H1 (cell line): ENCODE measurements around the gene COX7B2. TPM values are rescaled to one million over a fixed set of nuclear protein-coding genes. Genes with fewer than 3 reads are reported as not detected.

Experiments
- CTCF ChIA-PET: fragments of 300-600 bp; sonication (Branson Sonifier 250); formaldehyde crosslinking; loops from one replicate; lab custom pipeline; 2021; ENCODE audit not compliant: partially characterized antibody; lab: Charles Lee
- POLR2A ChIA-PET: fragments of 300-600 bp; sonication (Branson Sonifier 250); formaldehyde crosslinking; loops from one replicate; lab custom pipeline; 2021; ENCODE audit warnings: inconsistent platforms; ENCODE audit not compliant: partially characterized antibody; lab: Charles Lee
- DNase-seq, 2 experiments: peaks; one replicate each; pipeline versions ENCODE4 v3.0.0 to v3.0.0-alpha.2; 2010 to 2022; ENCODE audit warnings: low spot score in 2 of 2, low read depth in 1 of 2, mixed read lengths in 1 of 2
- FAIRE-seq: peaks from 2 replicates; lab custom pipeline; 2011; peaks lifted over from hg19 to GRCh38; lab: Jason Lieb, UNC
- H2AFZ ChIP-seq: 2 replicates; pipeline ENCODE4 v1.8.1; 2012; ENCODE audit warnings: low read length, inconsistent platforms
- H2AK5ac ChIP-seq: 2 replicates; pipeline ENCODE4 v1.6.1; 2013; ENCODE audit warnings: low read depth, low read length
- H2BK120ac ChIP-seq: replicated peaks from 2 replicates; pipeline ENCODE3; 2013; ENCODE audit warnings: low read depth, low read length, inconsistent platforms
- H2BK12ac ChIP-seq: 2 replicates; pipeline ENCODE4 v1.6.1; 2013; ENCODE audit warnings: low read depth, low read length
- H2BK15ac ChIP-seq: 2 replicates; pipeline ENCODE4 v1.6.1; 2013; ENCODE audit warnings: low read length
- H2BK20ac ChIP-seq: 2 replicates; pipeline ENCODE4 v1.6.1; 2013; ENCODE audit warnings: low read length
- H2BK5ac ChIP-seq: 2 replicates; pipeline ENCODE4 v1.6.1; 2013; ENCODE audit warnings: low read depth, low read length
- H3K14ac ChIP-seq: 2 replicates; pipeline ENCODE4 v1.6.1; 2013; ENCODE audit warnings: inconsistent platforms; ENCODE audit not compliant: insufficient read length
- H3K18ac ChIP-seq: 2 replicates; pipeline ENCODE4 v1.6.1; 2013; ENCODE audit warnings: low read length; ENCODE audit errors: extremely low read depth
- H3K23ac ChIP-seq: 2 replicates; pipeline ENCODE4 v1.6.1; 2013; ENCODE audit warnings: inconsistent platforms; ENCODE audit not compliant: insufficient read length
- H3K23me2 ChIP-seq: 2 replicates; pipeline ENCODE4 v1.6.1; 2013; ENCODE audit warnings: low read depth, low read length
- H3K27ac ChIP-seq: 2 replicates; pipeline ENCODE4 v1.6.1; 2011; ENCODE audit warnings: low read depth, low read length, inconsistent platforms
- H3K27me3 ChIP-seq, 4 experiments: replicated peaks in 1 of 4; 1 replicate in 1 of 4; 2 replicates in 3 of 4; pipeline versions ENCODE4 v1.6.1 to v1.8.1; 2011 to 2013; ENCODE audit warnings: low read length in 3 of 4, mild to moderate bottlenecking in 3 of 4, inconsistent platforms in 2 of 4, mixed read lengths in 2 of 4, moderate library complexity in 1 of 4; ENCODE audit not compliant: control insufficient read depth in 3 of 4, insufficient read depth in 3 of 4; ENCODE audit errors: extremely low read depth in 1 of 4
- H3K36me3 ChIP-seq, 4 experiments: 2 replicates each; pipeline versions ENCODE4 v1.6.1 to v1.8.1; 2011 to 2013; ENCODE audit warnings: mild to moderate bottlenecking in 4 of 4, low read length in 3 of 4, moderate library complexity in 2 of 4, control low read depth in 1 of 4, inconsistent platforms in 1 of 4; ENCODE audit not compliant: insufficient read depth in 4 of 4, control insufficient read depth in 2 of 4
- H3K4ac ChIP-seq: replicated peaks from 2 replicates; pipeline ENCODE3; 2013; ENCODE audit warnings: low read length, low read depth, mixed read lengths, inconsistent platforms; ENCODE audit not compliant: insufficient read length
- H3K4me1 ChIP-seq, 4 experiments: replicated peaks in 1 of 4; 1 replicate in 1 of 4; 2 replicates in 3 of 4; pipeline versions ENCODE4 v1.6.1 to v1.8.1; 2011 to 2013; ENCODE audit warnings: low read length in 3 of 4, inconsistent platforms in 2 of 4, mixed read lengths in 1 of 4; ENCODE audit not compliant: insufficient read depth in 4 of 4, control insufficient read depth in 3 of 4
- H3K4me2 ChIP-seq, 2 experiments: 2 replicates each; pipeline versions ENCODE4 v1.6.1 to v1.8.1; 2011 to 2013; ENCODE audit warnings: low read depth in 2 of 2, low read length in 2 of 2, control low read depth in 1 of 2, inconsistent platforms in 1 of 2, mild to moderate bottlenecking in 1 of 2; ENCODE audit not compliant: insufficient read depth in 1 of 2
- H3K4me3 ChIP-seq, 4 experiments: fragments of 200-600, 300-600 bp in 1 of 4; sonication (generic), shearing (Covaris generic), sonication (Bioruptor Twin) in 1 of 4; 2 replicates each; pipeline versions ENCODE4 v1.5.1 to v1.8.1; 2011 to 2016; ENCODE audit warnings: low read length in 4 of 4, low read depth in 3 of 4, control low read depth in 2 of 4, inconsistent platforms in 2 of 4, mild to moderate bottlenecking in 2 of 4, mixed read lengths in 1 of 4, moderate library complexity in 1 of 4; ENCODE audit not compliant: insufficient read depth in 2 of 4; ENCODE audit errors: extremely low read depth in 1 of 4
- H3K56ac ChIP-seq: replicated peaks from 2 replicates; pipeline ENCODE3; 2013; ENCODE audit warnings: low read depth, mild to moderate bottlenecking, mixed read lengths, low read length, inconsistent platforms; ENCODE audit not compliant: insufficient read length
- H3K79me1 ChIP-seq: 2 replicates; pipeline ENCODE4 v1.6.1; 2013; ENCODE audit warnings: low read depth, low read length, control low read depth
- H3K79me2 ChIP-seq, 2 experiments: 2 replicates each; pipeline versions ENCODE4 v1.6.1 to v1.8.1; 2012 to 2013; ENCODE audit warnings: low read length in 2 of 2, mild to moderate bottlenecking in 2 of 2, inconsistent platforms in 1 of 2; ENCODE audit not compliant: insufficient read depth in 2 of 2, control insufficient read depth in 1 of 2
- H3K9ac ChIP-seq, 4 experiments: replicated peaks in 1 of 4; 1 replicate in 1 of 4; 2 replicates in 3 of 4; pipeline versions ENCODE4 v1.6.1 to v1.8.1; 2011 to 2013; ENCODE audit warnings: low read depth in 3 of 4, low read length in 3 of 4, control low read depth in 2 of 4, mild to moderate bottlenecking in 2 of 4, moderate library complexity in 2 of 4, inconsistent platforms in 1 of 4; ENCODE audit errors: extremely low read depth in 1 of 4
- H3K9me3 ChIP-seq, 2 experiments: 2 replicates each; pipeline versions ENCODE4 v1.6.1 to v1.8.1; 2012 to 2013; ENCODE audit warnings: mild to moderate bottlenecking in 2 of 2, moderate library complexity in 2 of 2, control low read depth in 1 of 2, inconsistent platforms in 1 of 2, low read depth in 1 of 2, low read length in 1 of 2, mixed read lengths in 1 of 2; ENCODE audit not compliant: insufficient read depth in 2 of 2
- H4K20me1 ChIP-seq, 2 experiments: replicated peaks in 1 of 2; 2 replicates each; pipeline versions ENCODE3 to v1.8.1; 2011 to 2013; ENCODE audit warnings: inconsistent platforms in 2 of 2, low read length in 2 of 2, mild to moderate bottlenecking in 1 of 2; ENCODE audit not compliant: insufficient read depth in 2 of 2, control insufficient read depth in 1 of 2
- H4K5ac ChIP-seq: 2 replicates; pipeline ENCODE4 v1.6.1; 2013; ENCODE audit warnings: low read length, low read depth, mixed read lengths, inconsistent platforms; ENCODE audit not compliant: insufficient read length
- H4K8ac ChIP-seq: 2 replicates; pipeline ENCODE4 v1.8.0; 2013; ENCODE audit warnings: mild to moderate bottlenecking, moderate library complexity, low read length, inconsistent platforms; ENCODE audit not compliant: insufficient read depth; ENCODE audit errors: extremely low read depth
- H4K91ac ChIP-seq: replicated peaks from 2 replicates; pipeline ENCODE3; 2013; ENCODE audit warnings: low read length, mixed read lengths, inconsistent platforms; ENCODE audit not compliant: insufficient read length
- CEBPB ChIP-seq: IDR thresholded peaks from 2 replicates; pipeline ENCODE4 v1.6.1; 2012; ENCODE audit warnings: low read depth, low read length
- E2F6 ChIP-seq: IDR thresholded peaks from 2 replicates; pipeline ENCODE4 v1.6.1; 2012; ENCODE audit warnings: inconsistent platforms
- EP300 ChIP-seq, 2 experiments: IDR thresholded peaks; 1 replicate in 1 of 2; 2 replicates in 1 of 2; pipeline ENCODE4 v1.6.1; 2011 to 2012; ENCODE audit warnings: low read depth in 2 of 2, low read length in 2 of 2, mild to moderate bottlenecking in 2 of 2, borderline replicate concordance in 1 of 2, inconsistent platforms in 1 of 2, moderate library complexity in 1 of 2
- FOSL1 ChIP-seq: IDR thresholded peaks from 2 replicates; pipeline ENCODE4 v1.6.1; 2011; ENCODE audit warnings: mild to moderate bottlenecking, low read depth, low read length, moderate library complexity; ENCODE audit not compliant: insufficient read depth
- KDM1A ChIP-seq: fragments of 200-600, 300-600 bp; sonication (generic); IDR thresholded peaks from 2 replicates; pipeline ENCODE4 v1.7.1; 2016; ENCODE audit warnings: mild to moderate bottlenecking, low read length, borderline replicate concordance
- MAFK ChIP-seq: IDR thresholded peaks from 2 replicates; pipeline ENCODE4 v1.6.1; 2012; ENCODE audit warnings: low read depth, mild to moderate bottlenecking, improper control_type of control experiment, low read length
- MAX ChIP-seq: IDR thresholded peaks from 2 replicates; pipeline ENCODE4 v1.6.1; 2012; ENCODE audit warnings: inconsistent platforms
- NANOG ChIP-seq: IDR thresholded peaks from 2 replicates; pipeline ENCODE4 v1.6.1; 2011; ENCODE audit warnings: low read length, low read depth, mild to moderate bottlenecking, inconsistent platforms; ENCODE audit not compliant: insufficient read depth, poor library complexity, severe bottlenecking
- RAD21 ChIP-seq, 2 experiments: IDR thresholded peaks in 1 of 2; conservative IDR thresholded peaks in 1 of 2; 2 replicates each; pipeline ENCODE4 v1.6.1; 2011; ENCODE audit warnings: low read depth in 2 of 2, low read length in 2 of 2, improper control_type of control experiment in 1 of 2, inconsistent platforms in 1 of 2, mild to moderate bottlenecking in 1 of 2, moderate library complexity in 1 of 2
- RXRA ChIP-seq: IDR thresholded peaks from 2 replicates; pipeline ENCODE4 v1.6.1; 2011; ENCODE audit warnings: low read depth, mild to moderate bottlenecking, low read length, moderate library complexity; ENCODE audit not compliant: insufficient read depth
- WGBS, 2 experiments: shearing (Covaris generic) in 1 of 2; methylation state at CpG; one replicate each; pipeline versions ENCODE4 v1.1.6 to v1.1.7; 2013 to 2015; ENCODE audit warnings: low lambda C conversion rate in 2 of 2, mixed read lengths in 2 of 2, inconsistent platforms in 1 of 2, low coverage in 1 of 2, missing lambda C conversion rate in 1 of 2; ENCODE audit not compliant: insufficient replicate concordance in 2 of 2, insufficient coverage in 1 of 2, insufficient read length in 1 of 2; ENCODE audit errors: extremely low coverage in 1 of 2, missing lambda C conversion rate in 1 of 2; 5-methylcytosine and 5-hydroxymethylcytosine counted together
- polyA plus RNA-seq, 7 experiments: library from polyadenylated mRNA; depleted of rRNA in 3 of 7; stranded (reverse) in 5 of 7; unstranded in 2 of 7; fragments of >200 nt in 5 of 7; fragments of 200-250 nt in 2 of 7; gene quantifications; 1 replicate in 5 of 7; 2 replicates in 1 of 7; 4 replicates in 1 of 7; pipeline versions ENCODE4 v1.2.1 to v1.2.3, GENCODE V29; 2011 to 2013; ENCODE audit warnings: missing spikeins in 2 of 7, mixed read lengths in 2 of 7
- total RNA-seq: library from RNA; stranded (reverse); fragmentation: NEBNext Ultra II Directional; extraction: Animal tissue kit (Norgen Biotek cat#: 25700); gene quantifications from 2 replicates; pipeline ENCODE4 v1.2.1, GENCODE V29; 2021
- TF ChIP-seq, protein P1 (sequence below): IDR thresholded peaks from 2 replicates; pipeline ENCODE4 v1.6.1; 2011; ENCODE audit warnings: low read length, improper control_type of control experiment

The COX7B2 gene
- total and polyA plus RNA-seq, 2 of the 8 experiments (the other 6 are each of a cell fraction or from before 2014, with no cell fraction given): not detected

DNA sequence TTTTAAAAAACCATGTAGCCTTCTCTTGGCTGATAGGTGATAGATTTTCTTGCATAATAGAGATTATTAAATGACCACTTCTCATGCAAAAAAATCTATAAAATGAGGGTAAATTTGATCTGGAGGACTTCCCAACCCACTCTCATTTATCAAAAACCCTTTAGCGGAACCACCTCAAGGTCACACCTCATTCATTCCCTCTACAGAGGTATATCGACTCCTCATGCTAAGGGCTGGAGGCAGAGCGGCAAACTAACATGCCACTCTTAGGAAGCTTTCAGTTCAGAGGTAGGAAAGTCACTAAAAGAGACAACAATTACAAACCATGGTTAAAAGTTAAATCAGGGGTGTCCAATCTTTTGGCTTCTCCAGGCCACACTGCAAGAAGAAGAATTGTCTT lies 90.0 kb downstream of the COX7B2 start:
- WGBS, 2 experiments: 95% methylated on average over 3 of the region's 3 CpGs; no CpG with 5 or more reads in 1 of the 2 experiments
- Histone ChIP-seq H4K5ac (no peak overlapping the region), H2BK5ac (no peak overlapping the region), H3K9me3 (no peaks in the 10 kb centered on the region), H2BK120ac (no peak overlapping the region), H3K79me1 (no peaks in the 10 kb centered on the region), H2AFZ (no peak overlapping the region), H3K4me1 (no peaks in the 10 kb centered on the region), H3K18ac (no peak overlapping the region), H2BK15ac (no peak overlapping the region), H2BK20ac (no peak overlapping the region), H3K4me2 (no peak overlapping the region), H3K4ac (no peak overlapping the region), H3K36me3 (no peaks in the 10 kb centered on the region), H4K8ac (no peak overlapping the region), H3K14ac (no peak overlapping the region), H3K79me2 (no peaks in the 10 kb centered on the region), H3K9ac (no peak overlapping the region), H4K91ac (no peak overlapping the region), H3K23me2 (no peaks in the 10 kb centered on the region), H4K20me1 (no peaks in the 10 kb centered on the region), H3K27ac (no peak overlapping the region), H3K4me3 (no peak overlapping the region), H2BK12ac (no peak overlapping the region), H3K56ac (no peak overlapping the region), H2AK5ac (no peak overlapping the region), H3K27me3 (no peaks in the 10 kb centered on the region), H3K23ac (no peak overlapping the region)
- CTCF ChIA-PET: interaction anchor here (1.0 to 1.2 kb wide), 2 partner anchors 14 to 21 kb away, joined by 3 to 4 read pairs; no protein-coding TSS in a partner anchor
- DNase-seq: no peak
- no peak for FAIRE-seq
- POLR2A ChIA-PET: no interaction called here
- TF ChIP-seq KDM1A: no peak
- TF ChIP-seq EP300 (IDR thresholded peaks at IDR 0.05; ENCODE audit: borderline replicate concordance in 1 of 2, low read depth in 2 of 2, low read length in 2 of 2): no peak
- no peak for TF ChIP-seq RAD21 (IDR thresholded peaks at IDR 0.05 in 1 of 2, conservative IDR thresholded peaks at IDR 0.05 in 1 of 2; ENCODE audit: low read depth in 2 of 2, low read length in 2 of 2)
- no peak for TF ChIP-seq RXRA
- TF ChIP-seq, protein P1, sequence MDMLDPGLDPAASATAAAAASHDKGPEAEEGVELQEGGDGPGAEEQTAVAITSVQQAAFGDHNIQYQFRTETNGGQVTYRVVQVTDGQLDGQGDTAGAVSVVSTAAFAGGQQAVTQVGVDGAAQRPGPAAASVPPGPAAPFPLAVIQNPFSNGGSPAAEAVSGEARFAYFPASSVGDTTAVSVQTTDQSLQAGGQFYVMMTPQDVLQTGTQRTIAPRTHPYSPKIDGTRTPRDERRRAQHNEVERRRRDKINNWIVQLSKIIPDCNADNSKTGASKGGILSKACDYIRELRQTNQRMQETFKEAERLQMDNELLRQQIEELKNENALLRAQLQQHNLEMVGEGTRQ: no peak
- no peak for TF ChIP-seq NANOG
- TF ChIP-seq CEBPB: no peak
- no peak for TF ChIP-seq MAX
- no peak for TF ChIP-seq E2F6
- TF ChIP-seq FOSL1: no peak
- TF ChIP-seq MAFK: no peak
